ENCODE results near the gene CSN1S1. TPM values are rescaled to one million over a fixed set of nuclear protein-coding genes. Genes with fewer than 3 reads are reported as not detected.

CSN1S1 gene
- not detected for total RNA-seq
- polyA plus RNA-seq, result not detected

- H3K27ac Mint-ChIP-seq, result no peak within 1 kb of the TSS
- Histone ChIP-seq H3K36me3 (ENCODE audit: insufficient read depth, low read length) (no peaks in the 10 kb centered on the region), H3K27ac (ENCODE audit: low read depth, low read length) (no peak within 1 kb of the TSS), H3K4me3 (ENCODE audit: low read length) (no peak within 1 kb of the TSS), H3K9me3 (ENCODE audit: low read length) (no peaks in the 10 kb centered on the region), H3K27me3 (ENCODE audit: insufficient read depth, low read length, poor library complexity, severe bottlenecking) (no peaks in the 10 kb centered on the region), H3K4me1 (ENCODE audit: insufficient read depth, low read length) (no peaks in the 10 kb centered on the region)
- no peaks in the 10 kb centered on the region for H3K4me1 Mint-ChIP-seq
- no peak within 1 kb of the TSS for H3K4me3 Mint-ChIP-seq
- no peaks in the 10 kb centered on the region for H3K27me3 Mint-ChIP-seq
- CTCF ChIA-PET, result no interaction called here
- no peak for DNase-seq
- POLR2A ChIA-PET, result no interaction called here
- H3K9me3 Mint-ChIP-seq, result peaks cover 0 to 9% (median 2%) of the 10 kb centered on the region in 5 donors
- no peaks in the 10 kb centered on the region for H3K36me3 Mint-ChIP-seq
Observed at GRCh38 chr4:69930768-69931167, at the start of gene CSN1S1. TSS of gene CSN1S1 (plus strand) at chr4:69931068. CDS start at chr4:69932556, 1,488 bp downstream.

- CTCF ChIA-PET, result interaction anchor here (0.9 to 1.2 kb wide), 3 partner anchors 57 to 1609 kb away, joined by 3 read pairs; no protein-coding TSS in a partner anchor
- H3K9me3 Mint-ChIP-seq, result peaks cover 0 to 6% (median 0%) of the 10 kb centered on the region in 5 donors
- H3K36me3 ChIP-seq (ENCODE audit: insufficient read depth, low read length), result no peaks in the 10 kb centered on the region
- no peak overlapping the region for H3K4me3 Mint-ChIP-seq
- H3K27ac ChIP-seq (ENCODE audit: low read depth, low read length), result no peak overlapping the region
- H3K4me3 ChIP-seq (ENCODE audit: low read length), result no peak overlapping the region
- POLR2A ChIA-PET, result no interaction called here
- no peaks in the 10 kb centered on the region for H3K4me1 ChIP-seq (ENCODE audit: insufficient read depth, low read length)
- H3K4me1 Mint-ChIP-seq, result no peaks in the 10 kb centered on the region
- H3K36me3 Mint-ChIP-seq, result no peaks in the 10 kb centered on the region
- H3K27me3 ChIP-seq (ENCODE audit: insufficient read depth, low read length, poor library complexity, severe bottlenecking), result no peaks in the 10 kb centered on the region
- no peak overlapping the region for H3K27ac Mint-ChIP-seq
- no peaks in the 10 kb centered on the region for H3K9me3 ChIP-seq (ENCODE audit: low read length)
- DNase-seq, result peak in 1 of 5 donors; percentile 42
- no peaks in the 10 kb centered on the region for H3K27me3 Mint-ChIP-seq
Observed at GRCh38 chr4:69881173-69881773, 49.6 kb upstream of the CSN1S1 start.

- Mint-ChIP-seq H3K27ac (no peak overlapping the region), H3K4me1 (no peaks in the 10 kb centered on the region), H3K36me3 (no peaks in the 10 kb centered on the region), H3K27me3 (no peaks in the 10 kb centered on the region), H3K9me3 (peaks cover 0 to 6% (median 0%) of the 10 kb centered on the region in 5 donors), H3K4me3 (no peak overlapping the region)
- POLR2A ChIA-PET, result no interaction called here
- no peaks in the 10 kb centered on the region for H3K36me3 ChIP-seq (ENCODE audit: insufficient read depth, low read length)
- H3K27me3 ChIP-seq (ENCODE audit: insufficient read depth, low read length, poor library complexity, severe bottlenecking), result no peaks in the 10 kb centered on the region
- no peaks in the 10 kb centered on the region for H3K4me1 ChIP-seq (ENCODE audit: insufficient read depth, low read length)
- H3K27ac ChIP-seq (ENCODE audit: low read depth, low read length), result no peak overlapping the region
- DNase-seq, result no peak
- CTCF ChIA-PET, result no interaction called here
- H3K9me3 ChIP-seq (ENCODE audit: low read length), result no peaks in the 10 kb centered on the region
- H3K4me3 ChIP-seq (ENCODE audit: low read length), result no peak overlapping the region
Observed at GRCh38 chr4:69882150-69882549, 48.7 kb upstream of the CSN1S1 start.

GRCh38 chr4:69888336-69888735, 42.5 kb upstream of the CSN1S1 start:
- DNase-seq, result no peak
- Mint-ChIP-seq H3K36me3 (no peaks in the 10 kb centered on the region), H3K4me3 (no peak overlapping the region), H3K4me1 (no peaks in the 10 kb centered on the region), H3K27ac (no peak overlapping the region), H3K27me3 (no peaks in the 10 kb centered on the region), H3K9me3 (peaks cover 0 to 5% (median 0%) of the 10 kb centered on the region in 5 donors)
- H3K36me3 ChIP-seq (ENCODE audit: insufficient read depth, low read length), result no peaks in the 10 kb centered on the region
- no peak overlapping the region for H3K27ac ChIP-seq (ENCODE audit: low read depth, low read length)
- H3K27me3 ChIP-seq (ENCODE audit: insufficient read depth, low read length, poor library complexity, severe bottlenecking), result no peaks in the 10 kb centered on the region
- POLR2A ChIA-PET, result no interaction called here
- H3K4me3 ChIP-seq (ENCODE audit: low read length), result no peak overlapping the region
- CTCF ChIA-PET, result no interaction called here
- H3K4me1 ChIP-seq (ENCODE audit: insufficient read depth, low read length), result no peaks in the 10 kb centered on the region
- H3K9me3 ChIP-seq (ENCODE audit: low read length), result no peaks in the 10 kb centered on the region

GRCh38 chr4:69894186-69894585, 36.7 kb upstream of the CSN1S1 start:
- Mint-ChIP-seq H3K4me3 (no peak overlapping the region), H3K9me3 (peaks cover 0 to 6% (median 0%) of the 10 kb centered on the region in 5 donors), H3K4me1 (no peaks in the 10 kb centered on the region), H3K36me3 (no peaks in the 10 kb centered on the region), H3K27me3 (peaks cover 0 to 3% of the 10 kb centered on the region in 2 donors), H3K27ac (no peak overlapping the region)
- no peak overlapping the region for H3K4me3 ChIP-seq (ENCODE audit: low read length)
- H3K36me3 ChIP-seq (ENCODE audit: insufficient read depth, low read length), result no peaks in the 10 kb centered on the region
- ChIA-PET CTCF (no interaction called here), POLR2A (no interaction called here)
- H3K4me1 ChIP-seq (ENCODE audit: insufficient read depth, low read length), result no peaks in the 10 kb centered on the region
- H3K27ac ChIP-seq (ENCODE audit: low read depth, low read length), result no peak overlapping the region
- H3K27me3 ChIP-seq (ENCODE audit: insufficient read depth, low read length, poor library complexity, severe bottlenecking), result no peaks in the 10 kb centered on the region
- no peak for DNase-seq
- H3K9me3 ChIP-seq (ENCODE audit: low read length), result no peaks in the 10 kb centered on the region

GRCh38 chr4:69894721-69895120, 36.1 kb upstream of the CSN1S1 start:
- H3K36me3 Mint-ChIP-seq, result no peaks in the 10 kb centered on the region
- no peaks in the 10 kb centered on the region for H3K4me1 Mint-ChIP-seq
- H3K27me3 Mint-ChIP-seq, result peaks cover 0 to 3% of the 10 kb centered on the region in 2 donors
- Histone ChIP-seq H3K27ac (ENCODE audit: low read depth, low read length) (no peak overlapping the region), H3K4me3 (ENCODE audit: low read length) (no peak overlapping the region), H3K9me3 (ENCODE audit: low read length) (no peaks in the 10 kb centered on the region), H3K36me3 (ENCODE audit: insufficient read depth, low read length) (no peaks in the 10 kb centered on the region), H3K4me1 (ENCODE audit: insufficient read depth, low read length) (no peaks in the 10 kb centered on the region), H3K27me3 (ENCODE audit: insufficient read depth, low read length, poor library complexity, severe bottlenecking) (no peaks in the 10 kb centered on the region)
- no peak overlapping the region for H3K27ac Mint-ChIP-seq
- no peak overlapping the region for H3K4me3 Mint-ChIP-seq
- CTCF ChIA-PET, result no interaction called here
- POLR2A ChIA-PET, result no interaction called here
- no peak for DNase-seq
- peaks cover 0 to 6% (median 0%) of the 10 kb centered on the region in 5 donors for H3K9me3 Mint-ChIP-seq

- ChIA-PET CTCF (no interaction called here), POLR2A (no interaction called here)
- no peak overlapping the region for H3K27ac ChIP-seq (ENCODE audit: low read depth, low read length)
- no peaks in the 10 kb centered on the region for H3K4me1 ChIP-seq (ENCODE audit: insufficient read depth, low read length)
- H3K4me3 ChIP-seq (ENCODE audit: low read length), result no peak overlapping the region
- H3K27ac Mint-ChIP-seq, result no peak overlapping the region
- H3K4me3 Mint-ChIP-seq, result no peak overlapping the region
- H3K27me3 ChIP-seq (ENCODE audit: insufficient read depth, low read length, poor library complexity, severe bottlenecking), result no peaks in the 10 kb centered on the region
- no peaks in the 10 kb centered on the region for H3K36me3 Mint-ChIP-seq
- DNase-seq, result no peak
- no peaks in the 10 kb centered on the region for H3K36me3 ChIP-seq (ENCODE audit: insufficient read depth, low read length)
- H3K27me3 Mint-ChIP-seq, result peaks cover 0 to 3% of the 10 kb centered on the region in 2 donors
- H3K9me3 Mint-ChIP-seq, result peaks cover 0 to 6% (median 0%) of the 10 kb centered on the region in 5 donors
- no peaks in the 10 kb centered on the region for H3K9me3 ChIP-seq (ENCODE audit: low read length)
- no peaks in the 10 kb centered on the region for H3K4me1 Mint-ChIP-seq
Observed at GRCh38 chr4:69896530-69897116, 34.2 kb upstream of the CSN1S1 start.

- no peaks in the 10 kb centered on the region for H3K36me3 ChIP-seq (ENCODE audit: insufficient read depth, low read length)
- no peaks in the 10 kb centered on the region for H3K27me3 ChIP-seq (ENCODE audit: insufficient read depth, low read length, poor library complexity, severe bottlenecking)
- H3K4me1 ChIP-seq (ENCODE audit: insufficient read depth, low read length), result no peaks in the 10 kb centered on the region
- ChIA-PET CTCF (no interaction called here), POLR2A (no interaction called here)
- DNase-seq, result no peak
- no peak overlapping the region for H3K4me3 ChIP-seq (ENCODE audit: low read length)
- peaks cover 0 to 3% (median 0%) of the 10 kb centered on the region in 5 donors for H3K9me3 Mint-ChIP-seq
- H3K27me3 Mint-ChIP-seq, result no peaks in the 10 kb centered on the region
- H3K9me3 ChIP-seq (ENCODE audit: low read length), result no peaks in the 10 kb centered on the region
- H3K27ac Mint-ChIP-seq, result no peak overlapping the region
- H3K4me1 Mint-ChIP-seq, result no peaks in the 10 kb centered on the region
- no peak overlapping the region for H3K27ac ChIP-seq (ENCODE audit: low read depth, low read length)
- no peaks in the 10 kb centered on the region for H3K36me3 Mint-ChIP-seq
- no peak overlapping the region for H3K4me3 Mint-ChIP-seq
Observed at GRCh38 chr4:69907151-69907550, 23.7 kb upstream of the CSN1S1 start.
